Measurements from ENCODE around the gene PVR.
"Not testable (repeated sequence)": the region's sequence is repeated elsewhere in the genome, so short reads cannot be mapped to it uniquely, and the experiment has no call there.

PVR gene

DNA sequence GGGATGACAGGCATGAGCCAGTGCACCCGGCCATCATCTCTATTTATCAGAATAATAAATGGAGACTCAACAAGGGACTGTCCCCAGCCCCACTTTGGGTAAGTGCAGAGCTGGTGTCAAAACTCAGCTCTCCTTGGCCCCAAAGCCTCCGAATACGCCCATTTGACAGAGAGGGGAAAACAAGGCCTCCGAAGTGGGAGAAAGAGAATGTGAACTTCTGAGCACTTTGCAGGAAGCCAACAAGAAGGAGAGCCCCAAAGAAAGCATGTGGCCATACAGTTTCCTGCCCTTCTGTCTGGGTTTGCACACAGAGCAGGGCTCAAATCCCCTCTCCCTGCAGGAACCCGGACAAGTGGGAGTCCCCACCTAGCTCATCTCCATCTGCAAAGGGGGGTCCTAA, 56.8 kb downstream of the PVR start:
- DNase-seq (ENCODE audit: low spot score) = no peak

DNA sequence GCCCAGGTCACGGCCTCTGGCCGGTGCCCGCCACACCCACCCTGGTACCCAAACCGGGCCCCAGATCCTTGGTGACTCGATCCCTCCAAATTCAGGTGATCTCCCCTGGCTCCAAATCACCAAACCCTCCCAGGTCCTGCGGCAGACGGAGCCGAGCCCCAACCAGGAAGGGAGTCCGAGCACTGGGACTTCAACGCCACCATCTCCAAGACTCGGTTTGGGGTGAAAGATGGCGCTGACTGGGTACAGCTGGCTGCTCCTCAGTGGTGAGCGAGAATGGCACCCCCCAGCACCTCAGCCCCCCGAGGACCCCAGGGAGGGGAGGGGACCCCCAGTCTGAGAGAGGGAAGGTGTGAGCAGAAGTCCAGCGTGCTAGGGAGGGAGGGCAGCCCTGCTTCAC, 57.5 kb downstream of the PVR start:
- DNase-seq (ENCODE audit: low spot score) = no peak

DNA sequence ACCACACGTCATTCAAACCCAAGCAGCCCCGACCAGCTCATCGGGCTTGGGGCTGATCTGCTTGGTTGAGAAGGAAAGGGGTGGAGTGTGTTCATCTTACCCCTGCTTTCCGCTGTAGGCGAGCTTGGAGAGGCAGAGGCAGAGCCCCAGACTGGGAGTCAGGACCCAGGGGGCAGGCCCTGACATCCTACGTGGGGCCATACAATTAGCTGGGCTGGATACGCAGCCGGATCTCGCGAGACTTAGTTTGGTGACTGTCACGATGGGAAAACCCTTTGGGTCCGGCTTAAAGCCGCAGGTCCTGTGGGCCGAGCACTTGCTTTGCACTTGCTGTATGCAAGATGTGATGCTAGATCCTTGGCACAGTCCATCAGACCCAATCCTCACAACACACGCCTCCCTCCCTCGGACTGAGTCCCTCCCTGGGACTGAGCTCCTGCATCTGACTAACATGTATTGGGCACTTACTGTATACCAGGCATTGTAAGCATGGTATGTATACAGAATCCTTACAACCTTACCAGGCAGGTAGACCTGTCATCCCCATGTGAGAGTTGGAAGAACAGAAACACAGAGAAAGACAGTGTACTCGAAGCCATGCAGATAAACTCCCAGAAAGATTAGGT, 59.0 kb downstream of the PVR start:
- no peak for DNase-seq (ENCODE audit: low spot score)

DNA sequence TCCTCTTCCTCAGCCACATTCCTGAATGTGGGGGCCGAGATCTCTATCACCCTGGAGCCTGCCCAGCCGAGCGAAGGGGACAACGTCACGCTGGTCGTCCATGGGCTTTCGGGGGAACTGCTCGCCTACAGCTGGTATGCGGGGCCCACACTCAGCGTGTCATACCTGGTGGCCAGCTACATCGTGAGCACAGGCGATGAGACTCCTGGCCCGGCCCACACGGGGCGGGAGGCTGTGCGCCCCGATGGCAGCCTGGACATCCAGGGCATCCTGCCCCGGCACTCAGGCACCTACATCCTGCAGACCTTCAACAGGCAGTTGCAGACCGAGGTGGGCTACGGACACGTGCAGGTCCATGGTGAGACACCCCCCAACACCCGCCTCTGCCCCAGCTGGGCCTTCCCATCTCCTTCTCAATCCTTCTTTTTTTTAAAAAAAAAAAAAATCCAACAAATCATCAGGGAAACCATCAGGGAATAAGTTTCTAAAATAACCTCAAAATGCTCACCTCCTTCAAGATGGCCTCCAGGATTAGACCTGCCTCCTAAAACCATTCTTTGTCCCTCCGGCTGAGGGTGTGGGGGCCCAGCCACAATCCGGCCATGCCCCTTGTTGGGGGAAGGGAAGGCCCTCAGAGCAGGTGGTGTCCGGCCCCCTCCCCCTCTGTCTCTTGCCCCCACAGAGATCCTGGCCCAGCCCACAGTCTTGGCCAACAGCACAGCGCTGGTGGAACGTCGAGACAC, 59.8 kb downstream of the PVR start:
- DNase-seq (ENCODE audit: low spot score) = no peak

DNA sequence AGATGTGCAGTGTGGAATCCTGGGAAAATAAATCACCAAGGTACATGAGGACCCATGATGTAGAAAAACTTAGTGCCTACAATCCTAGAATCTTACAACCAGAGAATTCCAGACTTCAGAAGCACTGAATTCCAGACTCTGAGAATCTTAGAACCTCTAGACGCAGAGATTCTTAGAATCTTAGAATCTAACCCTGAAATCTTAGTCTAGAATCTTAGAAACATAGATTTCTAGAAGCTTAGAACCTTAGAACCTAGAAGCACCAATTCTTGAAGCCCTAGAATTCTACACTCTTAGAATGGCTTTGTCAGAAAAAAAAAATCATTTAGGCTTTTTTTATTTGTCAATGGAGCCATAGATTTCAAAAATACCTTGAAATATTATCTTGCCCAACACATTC, 61.3 kb downstream of the PVR start:
- no peak for DNase-seq (ENCODE audit: low spot score)

DNA sequence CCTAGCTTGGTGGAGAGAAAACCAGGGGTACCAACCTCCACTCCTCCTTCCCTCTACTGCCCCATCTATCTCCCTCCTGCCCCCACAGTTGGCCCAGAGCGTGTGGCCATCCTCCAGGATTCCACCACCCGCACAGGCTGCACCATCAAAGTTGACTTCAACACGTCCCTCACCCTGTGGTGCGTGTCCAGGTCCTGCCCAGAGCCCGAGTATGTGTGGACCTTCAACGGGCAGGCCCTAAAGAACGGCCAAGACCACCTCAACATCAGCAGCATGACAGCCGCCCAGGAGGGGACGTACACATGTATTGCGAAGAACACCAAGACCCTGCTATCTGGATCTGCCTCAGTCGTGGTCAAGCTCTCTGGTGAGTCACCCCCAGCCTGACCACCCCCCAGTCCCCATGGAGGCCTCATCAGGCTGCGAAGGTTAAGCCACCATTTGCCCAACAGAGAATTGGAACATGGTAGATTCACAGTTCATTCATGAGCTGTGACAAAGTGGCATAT, 61.8 kb downstream of the PVR start:
- DNase-seq (ENCODE audit: low spot score) = no peak

DNA sequence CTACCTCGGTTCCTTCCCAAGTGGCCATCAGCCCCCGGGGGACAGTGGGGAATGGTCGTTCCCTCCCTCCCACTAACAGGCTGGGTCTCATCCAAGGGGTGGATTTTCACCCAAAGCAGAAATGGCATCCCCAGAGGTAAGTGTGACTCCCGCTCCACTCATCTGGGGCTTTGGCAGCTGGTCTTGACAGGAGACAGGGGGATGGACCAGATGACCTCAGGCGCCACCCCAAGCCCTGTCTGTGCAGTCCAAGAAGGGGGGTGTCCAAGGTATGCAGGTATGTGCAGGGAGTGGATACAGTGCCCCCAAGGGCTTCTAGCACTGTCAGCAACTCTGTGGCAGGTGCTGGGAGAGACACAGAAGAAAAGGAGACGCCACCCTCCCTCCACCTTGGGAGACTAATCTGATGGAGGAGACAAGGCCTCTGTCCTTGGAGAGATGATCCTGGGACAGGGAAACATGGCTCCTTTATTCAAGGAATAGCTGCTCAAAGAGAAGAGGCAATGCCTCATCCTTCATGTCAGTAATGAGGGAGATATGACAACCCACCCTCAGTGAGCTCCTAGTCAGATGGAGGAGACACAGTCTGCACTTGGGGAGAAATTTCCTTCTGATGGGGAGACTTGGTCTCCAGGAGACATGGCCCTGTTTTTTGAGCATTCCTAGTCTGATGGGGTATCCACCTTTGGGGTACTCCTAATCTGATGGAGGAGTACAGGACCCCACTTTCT, 63.0 kb downstream of the PVR start:
- no peak for DNase-seq (ENCODE audit: low spot score)

DNA sequence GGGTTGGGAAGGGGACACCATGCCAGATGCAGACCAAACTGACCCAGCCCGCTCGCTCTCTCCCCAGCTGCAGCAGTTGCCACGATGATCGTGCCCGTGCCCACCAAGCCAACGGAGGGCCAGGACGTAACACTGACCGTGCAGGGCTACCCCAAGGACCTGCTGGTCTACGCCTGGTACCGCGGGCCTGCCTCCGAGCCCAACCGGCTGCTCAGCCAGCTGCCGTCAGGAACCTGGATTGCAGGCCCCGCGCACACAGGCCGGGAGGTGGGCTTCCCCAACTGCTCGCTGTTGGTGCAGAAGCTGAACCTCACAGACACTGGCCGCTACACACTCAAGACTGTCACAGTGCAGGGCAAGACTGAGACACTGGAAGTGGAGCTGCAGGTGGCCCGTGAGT, 64.1 kb downstream of the PVR start:
- DNase-seq (ENCODE audit: low spot score) = no peak

DNA sequence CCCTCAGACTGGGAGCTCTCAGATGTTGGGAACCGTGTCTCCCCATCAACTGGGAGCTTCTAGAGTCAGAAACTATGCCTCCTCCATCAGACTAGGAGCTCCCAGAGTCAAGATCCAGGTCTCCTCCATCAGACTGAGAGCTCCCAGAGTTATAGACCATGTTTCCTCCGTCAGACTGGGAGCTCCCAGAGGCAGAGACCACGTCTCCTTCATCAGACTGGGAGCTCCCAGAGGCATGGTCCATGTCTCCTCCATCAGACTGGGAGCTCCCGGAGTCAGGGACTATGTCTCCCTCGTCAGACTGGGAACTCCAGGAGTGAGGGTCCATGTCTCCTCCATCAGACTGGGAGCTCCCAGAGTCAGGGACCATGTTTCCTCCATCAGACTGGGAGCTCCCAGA, 65.2 kb downstream of the PVR start:
- DNase-seq (ENCODE audit: low spot score) = no peak

DNA sequence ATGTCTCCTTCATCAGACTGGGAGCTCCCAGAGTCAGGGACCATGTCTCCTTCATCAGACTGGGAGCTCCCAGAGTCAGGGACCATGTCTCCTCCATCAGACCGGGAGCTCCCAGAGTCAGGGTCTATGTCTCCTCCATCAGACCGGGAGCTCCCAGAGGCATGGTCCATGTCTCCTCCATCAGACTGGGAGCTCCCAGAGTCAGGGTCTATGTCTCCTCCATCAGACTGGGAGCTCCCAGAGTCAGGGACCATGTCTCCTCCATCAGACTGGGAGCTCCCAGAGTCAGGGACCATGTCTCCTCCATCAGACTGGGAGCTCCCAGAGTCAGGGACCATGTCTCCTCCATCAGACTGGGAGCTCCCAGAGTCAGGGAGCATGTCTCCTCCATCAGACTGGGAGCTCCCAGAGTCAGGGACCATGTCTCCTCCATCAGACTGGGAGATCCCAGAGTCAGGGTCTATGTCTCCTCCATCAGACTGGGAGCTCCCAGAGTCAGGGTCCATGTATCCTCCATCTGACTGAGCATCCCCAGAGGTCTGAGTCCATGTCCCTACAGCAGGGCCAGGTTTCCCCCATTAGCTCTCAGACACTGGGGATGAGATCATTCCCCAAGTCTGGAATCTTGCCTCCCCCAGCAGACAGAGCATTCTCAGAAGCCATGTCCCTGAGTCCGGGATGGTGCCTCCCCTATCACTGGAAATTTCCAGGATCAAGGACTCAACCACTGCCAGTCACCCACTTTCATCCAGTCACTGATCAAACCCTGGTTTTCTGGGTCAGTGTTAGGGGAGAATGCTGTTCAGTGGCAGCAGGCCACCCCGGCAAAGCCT, 65.9 kb downstream of the PVR start:
- not testable (repeated sequence) for DNase-seq (ENCODE audit: low spot score)

DNA sequence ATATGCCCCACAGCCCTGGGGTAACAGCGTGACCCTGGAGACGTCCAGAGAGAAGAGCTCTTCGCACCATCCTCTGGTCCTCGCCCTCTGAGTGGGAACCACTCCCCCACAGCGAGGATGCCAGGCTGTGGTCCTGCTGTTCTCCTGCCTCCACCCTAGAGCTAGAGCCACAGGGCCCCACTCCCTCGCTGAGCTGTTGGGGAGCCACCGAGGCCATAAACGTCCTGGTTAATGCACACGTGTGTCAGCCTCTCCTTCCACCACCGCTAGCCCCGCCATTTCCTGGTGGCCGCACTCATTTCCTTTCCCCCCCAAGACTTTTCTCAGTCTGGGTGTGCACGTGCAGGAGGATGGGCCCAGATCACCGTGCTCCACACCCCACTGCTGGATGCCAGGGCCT, 66.8 kb downstream of the PVR start:
- DNase-seq (ENCODE audit: low spot score) = no peak

DNA sequence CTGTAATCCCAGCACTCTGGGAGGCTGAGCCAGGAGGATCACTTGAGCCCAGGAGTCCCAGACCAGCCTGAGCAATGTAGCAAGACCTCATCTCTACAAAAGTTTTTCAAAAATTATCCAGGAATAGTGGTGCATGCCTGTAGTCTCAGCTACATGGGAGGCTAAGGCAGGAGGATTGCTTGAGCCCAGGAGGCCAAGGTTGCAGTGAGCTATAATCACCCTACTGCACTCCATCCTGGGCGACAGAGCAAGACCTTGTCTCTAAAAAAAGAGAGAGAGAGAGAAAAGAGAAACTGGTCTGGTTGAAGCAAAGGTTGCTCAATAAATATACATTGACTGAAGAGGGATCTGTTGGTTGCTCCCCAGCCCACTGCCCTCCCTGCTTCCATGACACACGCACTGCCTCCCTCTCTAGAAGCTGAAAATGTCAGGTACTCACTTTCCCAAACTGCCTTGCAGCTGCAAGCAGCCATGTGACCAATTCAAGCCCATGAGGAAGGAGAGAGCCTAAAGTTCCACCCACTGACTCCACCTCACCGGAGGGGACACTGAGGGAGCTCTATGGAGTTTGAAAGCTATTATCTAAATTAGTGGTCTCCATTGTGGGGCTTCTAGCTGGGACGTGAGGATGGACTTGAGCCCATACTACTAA, 69.3 kb downstream of the PVR start:
- no peak for DNase-seq (ENCODE audit: low spot score)

Measured in kidney tubule cell (primary cell).